CD4-positive, alpha-beta T cell treated with Interleukin-15 for 1 hour (primary cell): ENCODE results near the gene STX1B.
A peak's percentile ranks its signal among the peaks of the same experiment; 100 is the strongest.

Experiments
- DNase-seq: peaks from one replicate; pipeline ENCODE4 v3.0.0-alpha.2; 2020

Gene STX1B

GRCh38 chr16:30974348-30974747 lies 36.1 kb downstream of the STX1B start:
- DNase-seq = no peak

GRCh38 chr16:30972872-30973271 lies 37.6 kb downstream of the STX1B start:
- DNase-seq = no peak

GRCh38 chr16:30971298-30971697 lies 39.1 kb downstream of the STX1B start:
- no peak for DNase-seq

- DNase-seq = no peak
Measured at GRCh38 chr16:30969246-30969842, 41.1 kb downstream of the STX1B start.

- DNase-seq = no peak
Measured at GRCh38 chr16:30967795-30968194, 42.6 kb downstream of the STX1B start.

- no peak for DNase-seq
Measured at GRCh38 chr16:30966033-30966619, 44.3 kb downstream of the STX1B start.

- no peak for DNase-seq
Measured at GRCh38 chr16:30965436-30965835, 45.0 kb downstream of the STX1B start.

GRCh38 chr16:30964574-30965226 lies 45.7 kb downstream of the STX1B start:
- DNase-seq = no peak

GRCh38 chr16:30963925-30964511 lies 46.4 kb downstream of the STX1B start:
- no peak for DNase-seq

GRCh38 chr16:30961384-30961783 lies 49.1 kb downstream of the STX1B start:
- no peak for DNase-seq

- no peak for DNase-seq
Measured at GRCh38 chr16:30958175-30959079, 52.0 kb downstream of the STX1B start.

- peak; percentile 96 for DNase-seq
Measured at GRCh38 chr16:30957456-30958174, 52.8 kb downstream of the STX1B start, which contains the start of gene SETD1A. TSS of gene SETD1A (plus strand) at chr16:30957754. CDS start at chr16:30958732, 978 bp downstream.

GRCh38 chr16:30956601-30957455 lies 53.6 kb downstream of the STX1B start:
- DNase-seq = peak; percentile 82

GRCh38 chr16:30954993-30955392 lies 55.4 kb downstream of the STX1B start:
- no peak for DNase-seq

- DNase-seq = peak; percentile 60
Measured at GRCh38 chr16:30953511-30954124, 56.8 kb downstream of the STX1B start.

GRCh38 chr16:30953111-30953510 lies 57.3 kb downstream of the STX1B start:
- DNase-seq = no peak

- DNase-seq = no peak
Measured at GRCh38 chr16:30951750-30952149, 58.7 kb downstream of the STX1B start.

GRCh38 chr16:30951193-30951592 lies 59.2 kb downstream of the STX1B start:
- DNase-seq = no peak

GRCh38 chr16:30950516-30951065 lies 59.8 kb downstream of the STX1B start:
- no peak for DNase-seq
